Measurements from ENCODE around the gene DRD1. TPM values are rescaled to one million over a fixed set of nuclear protein-coding genes. Genes with fewer than 3 reads are reported as not detected.
"Not testable (repeated sequence)": the region's sequence is repeated elsewhere in the genome, so short reads cannot be mapped to it uniquely, and the experiment has no call there.

DRD1 gene
- total RNA-seq, 1 donor from 2014 or later = not detected

DNA sequence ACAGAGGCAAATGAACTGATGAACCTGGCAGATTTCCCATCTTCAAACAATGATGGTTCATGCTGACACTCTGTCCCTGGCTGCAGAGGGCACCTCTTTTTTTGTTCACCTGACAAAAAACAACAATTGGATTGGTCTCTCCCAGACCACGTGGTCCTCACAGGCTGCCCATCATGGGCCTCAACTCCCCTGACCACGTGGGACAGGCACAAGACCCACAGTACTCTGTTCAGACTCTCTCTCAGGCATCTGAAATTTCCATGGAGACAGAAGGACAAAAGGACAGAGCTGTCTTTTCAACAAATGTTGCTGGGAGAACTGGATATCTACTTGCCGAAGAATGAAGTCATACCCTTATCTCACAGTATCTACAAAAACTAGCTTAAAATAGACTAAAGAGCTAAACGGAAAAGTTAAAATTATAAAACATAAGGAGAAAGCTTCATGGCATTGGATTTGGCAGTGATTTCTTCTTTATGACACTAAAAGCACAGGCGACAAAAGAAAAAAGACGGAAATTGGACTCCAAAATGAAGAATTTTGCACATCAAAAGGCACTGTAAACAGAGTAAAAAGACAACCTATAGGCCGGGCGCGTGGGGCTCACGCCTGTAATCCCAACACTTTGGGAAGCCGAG lies 12.2 kb upstream of the DRD1 start:
- Histone ChIP-seq H3K4me3 (ENCODE audit: low read depth, low read length) (no peak overlapping the region), H3K27me3 (ENCODE audit: control insufficient read depth, insufficient read depth, low read length) (no peaks in the 10 kb centered on the region), H3K36me3 (ENCODE audit: control insufficient read depth, insufficient read depth, low read length) (no peaks in the 10 kb centered on the region)
- TF ChIP-seq, protein P1, sequence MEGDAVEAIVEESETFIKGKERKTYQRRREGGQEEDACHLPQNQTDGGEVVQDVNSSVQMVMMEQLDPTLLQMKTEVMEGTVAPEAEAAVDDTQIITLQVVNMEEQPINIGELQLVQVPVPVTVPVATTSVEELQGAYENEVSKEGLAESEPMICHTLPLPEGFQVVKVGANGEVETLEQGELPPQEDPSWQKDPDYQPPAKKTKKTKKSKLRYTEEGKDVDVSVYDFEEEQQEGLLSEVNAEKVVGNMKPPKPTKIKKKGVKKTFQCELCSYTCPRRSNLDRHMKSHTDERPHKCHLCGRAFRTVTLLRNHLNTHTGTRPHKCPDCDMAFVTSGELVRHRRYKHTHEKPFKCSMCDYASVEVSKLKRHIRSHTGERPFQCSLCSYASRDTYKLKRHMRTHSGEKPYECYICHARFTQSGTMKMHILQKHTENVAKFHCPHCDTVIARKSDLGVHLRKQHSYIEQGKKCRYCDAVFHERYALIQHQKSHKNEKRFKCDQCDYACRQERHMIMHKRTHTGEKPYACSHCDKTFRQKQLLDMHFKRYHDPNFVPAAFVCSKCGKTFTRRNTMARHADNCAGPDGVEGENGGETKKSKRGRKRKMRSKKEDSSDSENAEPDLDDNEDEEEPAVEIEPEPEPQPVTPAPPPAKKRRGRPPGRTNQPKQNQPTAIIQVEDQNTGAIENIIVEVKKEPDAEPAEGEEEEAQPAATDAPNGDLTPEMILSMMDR (IDR thresholded peaks at IDR 0.05; ENCODE audit: insufficient read depth, low read length, poor library complexity, severe bottlenecking) = no peak
- DNase-seq (ENCODE audit: low read depth) = no peak

DNA sequence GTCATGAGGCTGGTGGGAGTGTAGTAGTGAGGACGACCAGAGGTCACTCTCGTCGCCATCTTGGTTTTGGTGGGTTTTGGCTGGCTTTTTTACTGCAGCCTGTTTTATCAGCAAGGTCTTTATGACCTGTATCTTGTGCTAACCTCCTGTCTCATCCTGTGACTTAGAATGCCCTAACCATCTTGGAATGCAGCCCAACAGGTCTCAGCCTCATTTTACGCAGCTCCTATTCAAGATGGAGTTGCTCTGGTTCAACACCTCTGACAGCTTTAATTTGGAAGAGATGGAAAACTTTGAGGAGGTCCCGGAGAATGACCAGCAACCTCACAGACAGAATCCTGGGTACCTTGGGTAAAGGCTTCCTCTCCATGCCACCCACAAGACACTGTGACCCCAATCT lies 10.4 kb upstream of the DRD1 start:
- not testable (repeated sequence) for DNase-seq (ENCODE audit: low read depth); H3K27me3 ChIP-seq (ENCODE audit: control insufficient read depth, insufficient read depth, low read length); H3K36me3 ChIP-seq (ENCODE audit: control insufficient read depth, insufficient read depth, low read length); H3K4me3 ChIP-seq (ENCODE audit: low read depth, low read length)

DNA sequence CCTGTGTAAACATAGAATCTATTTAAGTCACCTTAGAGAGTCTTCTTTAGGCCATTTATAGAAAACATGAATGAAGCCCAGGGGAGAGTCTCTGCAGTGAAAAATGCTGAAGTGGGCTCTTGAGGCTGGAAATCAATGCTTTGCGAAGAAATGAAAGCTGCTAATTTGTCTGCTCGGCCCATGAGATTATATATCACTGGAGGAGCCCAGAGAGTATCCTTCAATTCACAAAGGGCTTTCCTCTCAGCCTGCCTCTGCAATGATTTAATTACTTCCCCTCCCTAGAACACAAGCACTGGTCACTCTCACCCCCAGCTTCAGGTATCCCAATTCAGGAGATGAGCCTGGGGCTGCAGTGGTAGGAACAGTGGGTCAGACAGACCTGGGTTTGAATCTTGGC lies 8.2 kb upstream of the DRD1 start:
- TF ChIP-seq, protein P1 (IDR thresholded peaks at IDR 0.05; ENCODE audit: insufficient read depth, low read length, poor library complexity, severe bottlenecking) = no peak
- no peak for DNase-seq (ENCODE audit: low read depth)
- Histone ChIP-seq H3K27me3 (ENCODE audit: control insufficient read depth, insufficient read depth, low read length) (no peaks in the 10 kb centered on the region), H3K4me3 (ENCODE audit: low read depth, low read length) (no peak overlapping the region), H3K36me3 (ENCODE audit: control insufficient read depth, insufficient read depth, low read length) (no peaks in the 10 kb centered on the region)

DNA sequence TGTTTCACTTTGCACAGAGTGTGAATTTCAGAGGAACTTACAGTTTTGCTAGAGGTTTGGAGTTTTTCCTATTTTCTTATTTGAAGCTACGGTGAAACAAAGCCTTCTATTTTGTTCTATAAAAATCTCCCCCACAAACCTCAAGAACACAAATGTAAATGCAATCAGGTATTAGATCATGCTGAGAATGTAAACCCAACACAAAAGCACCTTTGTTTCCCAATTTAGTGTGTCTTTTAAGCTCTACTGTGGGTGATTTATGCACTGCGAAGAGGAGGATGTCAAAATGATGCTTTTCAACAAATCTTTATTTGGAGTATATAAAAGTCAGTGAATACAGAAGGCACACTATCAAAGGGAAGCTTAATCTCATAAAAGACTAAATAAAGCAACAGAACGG lies 4.3 kb upstream of the DRD1 start:
- Histone ChIP-seq H3K36me3 (ENCODE audit: control insufficient read depth, insufficient read depth, low read length) (no peaks in the 10 kb centered on the region), H3K4me3 (ENCODE audit: low read depth, low read length) (no peak overlapping the region), H3K27me3 (ENCODE audit: control insufficient read depth, insufficient read depth, low read length) (peaks cover 24% of the 10 kb centered on the region)
- no peak for DNase-seq (ENCODE audit: low read depth)
- TF ChIP-seq, protein P1 (IDR thresholded peaks at IDR 0.05; ENCODE audit: insufficient read depth, low read length, poor library complexity, severe bottlenecking) = no peak

DNA sequence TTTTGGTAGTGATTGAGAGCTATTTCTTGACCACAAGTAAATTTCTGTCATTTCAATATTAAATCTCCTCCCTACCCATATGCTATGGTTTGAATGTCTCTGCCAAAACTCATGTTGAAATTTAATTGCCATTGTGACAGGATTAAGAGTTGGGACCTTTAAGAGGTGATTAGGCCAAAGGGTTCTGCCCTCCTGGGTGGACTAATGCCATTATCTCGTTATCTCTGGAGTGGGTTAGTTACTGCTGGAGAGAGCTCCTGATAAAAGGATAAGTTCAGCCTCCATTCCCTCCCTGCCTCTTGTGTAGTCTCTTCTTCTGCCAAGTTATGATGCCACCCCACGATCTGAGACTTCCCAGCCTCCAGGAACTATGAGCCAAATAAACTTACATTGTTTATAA lies 3.6 kb upstream of the DRD1 start:
- TF ChIP-seq, protein P1 (IDR thresholded peaks at IDR 0.05; ENCODE audit: insufficient read depth, low read length, poor library complexity, severe bottlenecking) = no peak
- no peak for DNase-seq (ENCODE audit: low read depth)
- Histone ChIP-seq H3K36me3 (ENCODE audit: control insufficient read depth, insufficient read depth, low read length) (no peaks in the 10 kb centered on the region), H3K27me3 (ENCODE audit: control insufficient read depth, insufficient read depth, low read length) (peaks cover 30% of the 10 kb centered on the region), H3K4me3 (ENCODE audit: low read depth, low read length) (no peak overlapping the region)

DNA sequence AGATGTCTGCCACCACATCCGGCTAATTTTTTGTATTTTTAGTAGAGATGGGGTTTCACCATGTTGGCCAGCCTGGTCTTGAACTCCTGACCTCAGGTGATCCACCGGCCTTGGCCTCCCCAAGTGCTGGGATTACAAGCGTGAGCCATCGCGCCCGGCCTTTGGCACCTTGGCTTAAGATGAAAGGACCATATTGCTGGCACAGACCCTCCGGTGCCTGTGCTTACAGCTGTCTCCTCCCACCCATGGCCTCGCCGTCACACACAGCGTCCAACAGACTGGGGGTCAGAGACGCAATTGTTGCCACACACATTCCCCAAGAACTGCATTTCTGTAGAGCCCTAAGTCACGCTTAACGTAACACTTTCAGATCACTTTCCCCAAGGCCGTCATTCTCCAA lies 2.4 kb upstream of the DRD1 start:
- H3K36me3 ChIP-seq (ENCODE audit: control insufficient read depth, insufficient read depth, low read length); H3K4me3 ChIP-seq (ENCODE audit: low read depth, low read length); DNase-seq (ENCODE audit: low read depth): not testable (repeated sequence)
- H3K27me3 ChIP-seq (ENCODE audit: control insufficient read depth, insufficient read depth, low read length) = peaks cover 37% of the 10 kb centered on the region

DNA sequence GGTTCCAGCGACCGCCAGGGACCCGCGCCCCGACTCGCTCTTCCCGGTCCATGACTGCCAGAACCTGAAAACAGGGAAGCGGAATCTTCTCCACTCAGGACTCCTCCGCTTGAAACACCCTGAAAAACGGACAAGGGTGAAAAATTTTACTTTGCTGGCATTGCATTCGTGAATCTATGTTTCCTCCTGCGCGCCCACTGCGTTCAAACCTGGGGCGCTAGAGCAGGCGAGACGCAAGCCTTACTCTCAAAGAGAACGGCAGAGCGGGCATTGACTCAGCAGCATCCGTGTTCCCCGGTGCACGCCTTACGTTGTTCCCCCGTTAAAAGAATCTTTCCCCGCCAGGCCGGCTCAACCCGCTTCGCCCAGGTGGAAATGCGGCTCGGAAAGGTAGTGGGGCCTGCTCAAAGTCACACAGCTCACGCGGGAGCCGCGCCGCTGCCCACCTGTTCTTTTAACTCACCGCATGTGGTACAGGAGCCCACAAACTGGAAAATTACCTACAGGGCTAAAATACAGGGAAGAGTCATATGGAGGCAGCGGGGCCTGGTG lies 999 bp upstream of the DRD1 start:
- no peak for DNase-seq (ENCODE audit: low read depth)
- H3K36me3 ChIP-seq (ENCODE audit: control insufficient read depth, insufficient read depth, low read length) = no peaks in the 10 kb centered on the region
- H3K4me3 ChIP-seq (ENCODE audit: low read depth, low read length) = no peak overlapping the region
- TF ChIP-seq, protein P1 (IDR thresholded peaks at IDR 0.05; ENCODE audit: insufficient read depth, low read length, poor library complexity, severe bottlenecking) = peak; percentile 35
- H3K27me3 ChIP-seq (ENCODE audit: control insufficient read depth, insufficient read depth, low read length) = peaks cover 37% of the 10 kb centered on the region
